Left renal pelvis (tissue), 4 donors: ENCODE measurements around the gene P2RY8. TPM values are rescaled to one million over a fixed set of nuclear protein-coding genes. Genes with fewer than 3 reads are reported as not detected.
A peak's percentile ranks its signal among the peaks of the same experiment; 100 is the strongest.
"Not testable (repeated sequence)": the region's sequence is repeated elsewhere in the genome, so short reads cannot be mapped to it uniquely, and the experiment has no call there.

Experiments
- DNase-seq, 4 donors: peaks; one replicate each; pipeline ENCODE4 v3.0.0-alpha.2; 2013; ENCODE audit warnings: low read depth in 4 of 4, low spot score in 3 of 4
- polyA plus RNA-seq, 4 donors: library from polyadenylated mRNA; unstranded; fragments of 120-200 nt; gene quantifications; one replicate each; pipeline ENCODE4 v1.2.1, GENCODE V29; 2013; ENCODE audit not compliant: insufficient read length in 4 of 4

P2RY8 gene
- polyA plus RNA-seq, 4 donors, result 0.62 to 1.3 (median 0.98) TPM

- no peak for DNase-seq
Observed at GRCh38 chrX:1466232-1466661, 70.7 kb downstream of the P2RY8 start.

- no peak for DNase-seq
Observed at GRCh38 chrX:1465286-1466231, 71.4 kb downstream of the P2RY8 start.

- DNase-seq, result no peak
Observed at GRCh38 chrX:1464971-1465285, 72.1 kb downstream of the P2RY8 start.

GRCh38 chrX:1464041-1464970, 72.7 kb downstream of the P2RY8 start:
- no peak for DNase-seq

DNA sequence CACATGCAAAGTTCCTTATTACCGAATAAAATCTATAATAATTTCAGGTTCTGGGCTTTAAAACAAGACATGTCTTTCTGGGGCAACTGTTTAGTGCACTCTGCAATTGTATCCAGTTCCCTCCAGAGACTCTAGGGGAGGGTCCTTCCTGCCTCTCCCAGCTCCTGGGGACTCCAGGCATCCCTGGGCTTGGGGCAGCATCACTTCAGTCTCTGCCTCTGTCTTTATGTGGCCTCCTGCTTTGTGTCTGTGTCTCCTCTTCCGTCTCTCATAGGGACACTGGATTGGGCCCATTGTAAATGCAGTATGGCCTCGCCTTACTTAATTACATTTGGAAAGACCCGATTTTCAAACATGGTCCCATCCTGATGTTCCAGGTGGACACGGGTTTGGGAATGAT, 73.4 kb downstream of the P2RY8 start:
- no peak for DNase-seq

GRCh38 chrX:1462596-1463251, 74.3 kb downstream of the P2RY8 start:
- no peak for DNase-seq

GRCh38 chrX:1462110-1462509, 74.9 kb downstream of the P2RY8 start:
- DNase-seq, result no peak

DNA sequence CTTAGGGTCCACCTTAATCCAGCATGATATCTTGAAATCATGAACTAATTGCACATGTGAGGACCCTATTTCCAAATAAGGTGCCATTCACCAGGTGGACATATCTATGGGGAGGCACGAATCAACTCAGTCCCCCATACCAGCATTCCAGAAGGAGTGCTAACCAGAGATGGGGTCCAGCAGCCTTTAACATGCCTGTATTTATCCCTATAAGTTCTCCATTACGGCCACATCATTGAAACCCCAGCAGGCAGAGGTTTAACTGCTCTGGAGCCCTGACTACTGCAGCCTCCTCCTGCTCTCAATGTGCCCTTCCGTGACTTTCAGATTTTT, 81.1 kb downstream of the P2RY8 start:
- no peak for DNase-seq

DNA sequence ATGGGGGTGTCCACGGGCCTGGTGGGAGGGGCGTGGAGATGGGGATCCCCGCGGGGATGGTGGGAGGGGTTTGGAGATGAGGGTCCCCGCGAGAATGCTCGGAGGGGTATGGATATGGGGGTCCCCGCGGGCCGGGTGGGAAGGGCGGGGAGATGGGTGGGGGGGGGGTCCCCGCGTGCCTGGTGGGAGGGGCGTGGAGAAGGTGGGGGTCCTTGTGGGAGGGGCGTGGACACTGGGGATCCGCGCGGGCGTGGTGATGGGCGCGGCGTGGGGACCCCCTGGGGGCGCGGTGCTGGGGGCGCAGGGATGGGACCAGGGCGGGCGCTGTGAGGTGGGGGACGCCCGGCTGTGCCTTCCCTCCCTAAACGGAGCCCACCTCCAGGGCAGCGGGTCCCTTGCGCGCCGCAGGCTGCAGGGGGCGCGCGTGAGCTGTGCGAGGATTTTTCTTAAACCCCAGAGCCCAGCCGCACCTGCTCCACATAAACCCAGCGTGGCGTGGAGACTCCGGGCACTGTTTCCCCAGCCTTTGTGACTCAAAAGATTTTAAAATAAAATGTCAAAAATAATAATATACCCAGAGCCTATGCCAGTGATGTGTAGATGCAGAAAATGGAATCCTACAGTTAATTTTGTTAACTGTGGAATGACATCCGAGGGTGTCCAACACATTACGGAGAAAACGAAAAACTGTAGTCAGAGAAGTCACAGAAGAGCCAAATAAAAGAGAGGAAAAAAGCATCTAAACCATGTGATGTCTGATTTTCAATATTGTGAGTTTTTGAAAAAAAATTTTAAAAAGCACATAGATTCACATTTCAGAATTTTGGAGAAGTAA, 82.8 kb downstream of the P2RY8 start:
- peak; percentile 48 to 75 (median 62) for DNase-seq

DNA sequence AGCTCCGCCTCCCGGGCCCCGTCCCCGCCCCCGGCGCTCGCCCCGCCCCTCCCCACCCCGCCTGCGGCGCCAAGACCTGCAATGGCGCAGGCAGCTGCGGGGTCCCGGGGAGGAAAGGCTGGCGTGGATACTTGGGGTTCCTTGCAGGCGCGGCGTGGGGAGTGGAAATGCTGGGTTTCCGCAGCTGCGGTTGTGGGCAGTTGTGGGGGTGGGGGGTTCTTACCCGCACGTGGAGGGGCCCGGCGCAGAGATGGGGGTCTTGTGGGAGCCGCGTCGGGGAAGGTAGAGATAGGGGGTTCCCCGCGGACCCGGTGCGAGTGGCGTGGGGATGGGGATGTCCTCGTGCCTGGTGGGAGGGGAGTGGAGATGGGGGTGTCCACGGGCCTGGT, 83.6 kb downstream of the P2RY8 start:
- DNase-seq, result peak in 1 of 4 donors; percentile 25

- peak; percentile 96 to 99 (median 98) for DNase-seq
Observed at GRCh38 chrX:1452516-1453394, 84.2 kb downstream of the P2RY8 start, which contains the start of gene ASMTL. ASMTL (minus strand) TSS chrX:1452909; CDS start chrX:1452840, 69 bp downstream.

- DNase-seq, result no peak
Observed at GRCh38 chrX:1451661-1452515, 85.1 kb downstream of the P2RY8 start.

DNA sequence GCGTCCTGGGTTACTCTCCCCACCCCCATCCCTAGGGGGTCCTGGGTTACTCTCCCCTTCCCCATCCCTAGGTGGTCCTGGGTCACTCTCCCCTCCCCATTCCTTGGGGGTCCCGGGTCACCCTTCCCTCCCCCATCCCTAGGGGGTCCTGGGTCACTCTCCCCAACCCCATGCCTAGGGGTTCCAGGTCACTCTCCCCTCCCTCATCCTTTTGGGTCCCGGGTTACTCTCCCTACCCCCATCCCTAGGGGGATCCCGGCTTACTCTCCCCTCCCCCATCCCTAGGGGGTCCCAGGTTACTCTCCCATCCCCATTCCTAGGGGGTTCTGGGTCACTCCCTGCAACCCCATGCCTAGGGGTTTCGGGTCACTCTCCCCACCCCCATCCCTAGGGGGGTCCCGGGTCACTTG, 85.7 kb downstream of the P2RY8 start:
- no peak for DNase-seq

DNA sequence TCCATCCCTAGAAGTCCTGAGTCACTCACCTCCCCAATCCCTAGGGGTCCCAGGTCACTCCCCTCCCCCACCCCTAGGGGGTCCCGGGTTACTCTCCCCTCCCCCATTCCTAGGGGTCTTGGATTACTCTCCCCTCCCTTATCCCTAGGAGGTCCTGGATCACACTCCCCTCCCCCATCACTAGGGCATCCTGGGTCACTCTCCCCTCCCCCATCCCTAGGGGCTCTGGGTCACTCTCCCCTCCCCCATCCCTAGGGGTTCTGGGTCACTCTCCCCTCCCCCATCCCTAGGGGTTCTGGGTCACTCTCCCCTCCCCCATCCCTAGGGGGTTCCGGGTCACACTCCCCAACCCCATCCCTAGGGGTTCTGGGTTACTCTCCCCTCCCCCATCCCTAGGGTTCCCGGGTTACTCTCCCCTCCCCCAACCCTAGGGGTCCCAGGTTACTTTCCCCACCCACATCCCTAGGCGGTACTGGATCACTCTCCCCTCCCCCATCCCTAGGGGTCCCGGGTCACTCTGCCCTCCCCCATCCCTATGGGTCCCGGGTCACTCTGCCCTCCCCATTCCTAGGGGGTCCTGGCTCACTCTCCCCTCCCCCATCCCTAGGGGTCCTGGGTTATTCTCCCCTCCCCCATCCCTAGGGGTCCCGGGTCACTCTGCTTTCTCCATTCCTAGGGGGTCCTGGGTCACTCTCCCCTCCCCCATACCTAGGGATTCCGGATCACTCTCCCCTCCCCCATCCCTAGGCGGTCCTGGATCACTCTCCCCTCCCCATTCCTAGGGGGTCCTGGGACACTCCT, 86.4 kb downstream of the P2RY8 start:
- DNase-seq, result no peak

- DNase-seq, result no peak
Observed at GRCh38 chrX:1449823-1450149, 87.2 kb downstream of the P2RY8 start.

- DNase-seq, result no peak
Observed at GRCh38 chrX:1449036-1449822, 87.8 kb downstream of the P2RY8 start.

DNA sequence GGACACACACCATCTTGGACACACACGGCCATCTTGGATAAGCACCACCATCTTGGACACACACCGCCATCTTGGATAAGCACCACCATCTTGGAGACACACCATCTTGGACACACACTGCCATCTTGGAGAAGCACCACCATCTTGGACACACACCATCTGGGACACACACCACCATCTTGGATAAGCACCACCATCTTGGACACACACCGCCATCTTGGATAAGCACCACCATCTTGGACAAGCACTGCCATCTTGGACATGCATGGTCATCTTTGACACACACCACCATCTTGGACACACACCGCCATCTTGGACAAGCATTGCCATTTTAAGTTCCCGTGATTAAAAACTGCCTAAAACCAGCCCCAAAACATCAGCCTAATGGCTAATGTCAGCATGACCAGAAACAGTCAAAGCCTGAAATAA, 88.4 kb downstream of the P2RY8 start:
- not testable (repeated sequence) for DNase-seq
